Skin epidermis (tissue), 12 donors: ENCODE measurements around the gene DLGAP1.
"Not testable (repeated sequence)": the region's sequence is repeated elsewhere in the genome, so short reads cannot be mapped to it uniquely, and the experiment has no call there.

Experiments used
- H3K27ac ChIP-seq, 21 experiments: fragments of 200-600 bp; sonication (generic) in 11 of 21; one replicate each; pipeline ENCODE4 v1.5.0; 2020; ENCODE audit warnings: mild to moderate bottlenecking in 3 of 21, inconsistent platforms in 2 of 21, moderate library complexity in 2 of 21
- H3K4me3 ChIP-seq, 7 experiments: fragments of 200-600 bp; sonication (generic) in 2 of 7; one replicate each; pipeline ENCODE4 v1.5.0; 2020; ENCODE audit warnings: inconsistent platforms in 2 of 7, mild to moderate bottlenecking in 2 of 7, moderate library complexity in 1 of 7

The DLGAP1 gene

DNA sequence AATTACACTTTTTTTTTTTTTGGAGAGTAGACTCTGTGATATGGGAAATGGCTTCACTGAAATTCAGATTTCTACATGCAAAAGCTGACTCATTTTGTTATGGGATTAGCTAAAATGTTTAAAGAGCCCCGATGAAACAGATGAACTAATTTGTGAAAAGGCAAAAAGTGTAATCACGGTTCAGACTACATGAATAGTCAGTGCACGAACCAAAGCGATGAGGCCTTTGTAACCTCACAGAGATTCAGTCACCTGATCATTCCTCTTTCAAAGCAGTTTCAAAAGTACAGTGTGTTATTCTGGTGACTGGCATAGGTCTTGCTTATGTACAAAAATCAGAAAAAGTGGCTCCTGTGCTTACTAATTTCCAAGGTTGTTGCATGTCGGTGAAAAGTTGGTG lies 960.5 kb downstream of the DLGAP1 start:
- no peak overlapping the region for H3K4me3 ChIP-seq
- H3K27ac ChIP-seq = no peak overlapping the region

DNA sequence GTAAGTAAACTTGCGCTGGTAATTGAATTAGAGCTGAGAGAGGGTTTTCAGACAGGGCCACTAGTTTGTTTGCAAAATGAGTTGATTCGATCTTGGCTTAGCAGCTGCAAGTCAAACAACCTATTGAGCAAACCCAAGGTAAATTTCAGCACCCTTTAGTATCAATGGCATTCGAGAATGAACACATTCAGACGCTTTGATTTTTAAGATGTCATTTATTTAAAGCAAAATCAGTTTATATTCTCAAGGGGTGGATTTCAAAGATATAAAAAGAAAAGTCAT lies 960.9 kb downstream of the DLGAP1 start:
- peak overlapping the region in 1 of 21 experiments; percentile 5 for H3K27ac ChIP-seq
- no peak overlapping the region for H3K4me3 ChIP-seq

DNA sequence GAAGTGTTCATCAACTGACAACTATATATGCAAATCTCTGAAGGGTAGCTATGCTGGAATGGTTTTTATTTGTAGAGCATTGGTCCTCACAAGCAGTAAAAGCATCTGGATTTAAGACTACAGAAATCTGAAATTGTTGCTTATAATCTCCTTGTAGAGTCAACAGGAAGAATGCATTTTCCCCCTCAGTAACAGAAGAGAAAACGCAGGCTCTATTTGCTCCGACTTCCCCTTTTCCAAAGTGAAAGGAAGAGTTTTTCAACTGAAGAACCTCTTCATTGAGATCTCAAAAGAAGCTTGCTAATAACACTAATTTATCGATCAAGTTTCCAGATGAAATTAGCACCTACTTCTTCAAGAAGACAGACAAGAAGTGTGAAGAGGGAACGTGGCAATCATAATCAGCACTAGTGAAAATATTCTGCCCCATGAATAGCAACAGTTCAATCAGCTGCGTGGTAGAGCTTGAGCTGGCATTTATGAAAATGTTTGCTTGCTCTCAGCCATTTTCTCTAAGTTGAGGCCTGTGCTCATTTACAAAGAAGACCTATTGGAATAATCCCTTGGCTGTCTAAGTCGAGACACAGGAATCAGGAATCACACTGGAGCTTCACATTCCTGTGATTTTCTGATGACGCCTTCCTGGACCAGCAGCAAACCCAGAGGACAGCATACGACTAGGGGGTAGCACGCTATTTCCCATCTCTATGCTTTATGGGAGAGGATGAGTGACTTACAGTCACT lies 961.4 kb downstream of the DLGAP1 start:
- H3K4me3 ChIP-seq = no peak overlapping the region
- H3K27ac ChIP-seq = peak overlapping the region in 2 of 21 experiments; percentile 5 to 51

DNA sequence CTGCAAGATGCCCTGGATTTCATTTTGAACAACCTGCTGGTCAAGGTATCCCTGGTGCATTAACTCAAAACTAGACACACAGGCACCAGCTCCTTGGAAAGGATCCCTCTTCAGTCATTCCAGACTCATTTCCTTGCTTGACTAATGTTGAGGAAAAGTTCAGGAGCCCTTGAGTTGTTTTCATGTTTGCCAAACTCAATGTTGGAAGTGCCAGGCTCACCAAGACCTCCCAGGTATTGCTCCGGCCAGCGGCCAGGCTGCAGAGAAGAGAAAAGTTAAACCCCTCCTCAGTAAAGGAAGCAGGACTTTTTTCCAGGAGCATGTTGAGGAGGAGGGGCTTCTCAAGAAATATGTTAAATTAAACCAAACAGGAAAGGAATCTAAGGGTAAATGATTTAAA lies 962.4 kb downstream of the DLGAP1 start:
- Histone ChIP-seq H3K27ac (no peak overlapping the region), H3K4me3 (no peak overlapping the region)

DNA sequence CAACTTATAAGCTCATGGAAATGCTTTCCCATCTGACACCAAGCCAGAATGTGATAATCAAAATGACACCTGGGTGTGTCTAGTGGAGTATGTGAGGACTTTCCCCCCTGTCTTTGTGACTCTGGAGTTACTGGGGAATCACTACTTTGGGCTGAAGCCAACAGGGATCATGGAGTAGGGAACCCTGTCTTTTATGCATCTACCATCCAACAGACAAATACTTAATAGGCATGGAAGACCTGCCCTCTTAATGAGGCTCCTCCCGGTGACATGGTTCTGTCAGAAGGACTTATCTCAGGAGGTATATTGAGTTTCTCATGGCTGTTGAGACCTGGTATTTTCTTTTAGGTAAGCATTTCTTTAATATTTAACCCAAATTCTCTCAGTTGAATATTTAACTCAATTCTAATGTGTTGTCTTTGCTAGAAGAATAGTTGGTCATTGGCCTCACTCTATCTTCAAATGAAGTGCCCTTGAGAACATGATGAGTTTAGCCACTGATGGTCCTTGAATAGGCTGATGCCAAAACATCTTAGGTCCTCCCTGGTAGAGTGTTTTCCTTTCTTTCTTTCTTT lies 963.0 kb downstream of the DLGAP1 start:
- H3K4me3 ChIP-seq = no peak overlapping the region
- no peak overlapping the region for H3K27ac ChIP-seq

DNA sequence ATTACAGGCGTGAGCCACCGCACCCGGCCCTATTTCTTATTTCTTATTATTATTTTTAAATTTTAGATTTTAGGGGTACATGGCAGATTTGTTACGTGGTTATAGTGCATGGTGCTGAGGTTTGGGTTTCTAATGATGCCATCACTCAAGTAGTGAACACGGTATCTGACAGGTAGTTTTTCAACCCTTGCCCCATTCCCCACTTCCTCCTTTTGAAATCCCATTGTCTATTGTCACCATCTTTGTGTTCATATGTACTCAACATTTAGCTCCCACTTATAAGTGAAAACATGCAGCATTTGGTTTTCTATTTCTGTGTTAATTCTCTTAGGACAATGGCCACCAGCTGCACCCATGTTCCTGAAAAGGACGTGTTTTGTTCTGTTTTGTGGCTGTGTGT lies 965.6 kb downstream of the DLGAP1 start:
- Histone ChIP-seq H3K27ac (no peak overlapping the region), H3K4me3 (no peak overlapping the region)

DNA sequence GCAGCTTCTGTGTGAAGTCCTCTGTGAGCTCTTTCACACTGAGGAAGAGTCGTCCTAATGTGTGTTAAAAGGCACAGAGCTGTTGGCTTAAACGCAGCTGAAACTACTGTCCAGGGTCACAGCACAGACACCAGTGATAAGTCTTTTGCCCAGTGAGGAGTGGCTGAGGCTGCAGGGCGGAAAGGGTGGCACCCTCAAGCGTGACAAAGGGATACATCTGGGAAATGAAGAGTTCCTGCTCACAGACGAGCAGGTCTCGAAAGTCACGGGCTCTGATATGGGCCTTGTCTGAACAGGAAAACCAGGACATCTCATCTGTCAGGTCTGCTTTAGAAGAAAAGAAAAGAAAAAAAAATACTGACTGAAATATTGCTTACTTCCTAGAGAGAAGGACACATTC lies 968.6 kb downstream of the DLGAP1 start:
- Histone ChIP-seq H3K27ac (no peak overlapping the region), H3K4me3 (no peak overlapping the region)

DNA sequence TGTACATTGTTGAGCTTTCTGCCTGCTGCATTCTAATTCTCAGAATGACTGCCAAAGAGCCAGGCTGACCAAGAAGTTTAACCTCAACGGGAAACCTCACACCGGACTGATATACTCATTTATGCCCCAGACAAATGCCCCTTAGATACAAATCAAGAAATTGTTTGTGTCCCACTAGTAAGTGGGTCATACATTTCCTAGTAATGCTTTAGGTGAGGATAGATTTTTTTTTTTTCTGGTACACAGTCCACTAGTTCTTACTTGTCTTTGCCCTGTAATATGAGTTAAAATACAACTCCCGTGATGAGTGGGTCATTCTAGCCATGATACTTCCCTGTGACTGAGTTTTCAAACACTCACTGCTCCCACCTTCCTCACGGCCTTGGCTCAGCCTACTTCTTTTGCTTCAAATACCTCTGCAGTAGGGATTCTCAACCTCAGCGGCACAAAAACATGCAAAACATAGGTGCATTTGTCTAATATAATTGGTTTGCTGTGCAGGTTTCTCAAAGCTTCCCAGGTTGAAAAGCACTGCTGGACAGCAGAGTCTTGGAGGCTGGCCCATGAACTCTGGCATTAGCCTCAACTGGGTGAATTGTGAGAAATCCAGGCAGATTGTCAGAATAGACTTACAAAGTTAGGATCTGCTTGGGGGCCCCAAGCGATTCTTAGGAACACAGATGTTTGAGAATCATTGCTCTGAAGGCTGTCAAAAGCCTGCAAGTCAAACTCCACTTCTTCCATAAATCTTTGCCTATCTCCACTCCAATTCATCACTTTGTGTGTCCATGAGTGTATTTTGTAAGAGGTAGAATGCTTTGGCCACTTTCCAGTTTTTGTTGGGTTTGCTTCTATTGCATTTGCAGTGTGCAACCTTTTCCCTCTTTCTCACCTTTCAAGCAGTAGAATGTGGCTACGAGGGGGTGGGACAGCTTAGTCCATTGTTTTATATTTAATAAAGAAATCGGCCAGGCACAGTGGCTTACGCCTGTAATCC lies 969.7 kb downstream of the DLGAP1 start:
- Histone ChIP-seq H3K27ac (no peak overlapping the region), H3K4me3 (no peak overlapping the region)

DNA sequence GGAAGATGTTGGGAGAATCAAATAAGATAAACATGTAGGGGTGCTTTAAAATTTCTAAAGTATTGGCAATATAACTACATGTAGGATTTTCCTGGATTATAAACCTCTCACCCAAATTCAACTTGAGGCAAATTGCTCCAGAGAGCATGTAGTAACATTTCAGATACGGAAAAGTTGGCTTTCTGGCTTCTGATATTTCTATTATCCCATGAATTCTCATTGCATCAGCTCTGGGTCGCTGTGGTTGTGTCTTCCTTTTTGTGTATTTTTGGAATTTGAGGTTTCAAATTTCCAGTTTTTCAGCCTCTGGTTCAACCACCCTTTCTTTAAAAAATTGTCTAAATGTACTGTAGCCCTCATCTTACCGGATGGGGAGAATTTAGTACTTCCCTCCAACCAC lies 972.8 kb downstream of the DLGAP1 start:
- no peak overlapping the region for H3K27ac ChIP-seq
- no peak overlapping the region for H3K4me3 ChIP-seq

DNA sequence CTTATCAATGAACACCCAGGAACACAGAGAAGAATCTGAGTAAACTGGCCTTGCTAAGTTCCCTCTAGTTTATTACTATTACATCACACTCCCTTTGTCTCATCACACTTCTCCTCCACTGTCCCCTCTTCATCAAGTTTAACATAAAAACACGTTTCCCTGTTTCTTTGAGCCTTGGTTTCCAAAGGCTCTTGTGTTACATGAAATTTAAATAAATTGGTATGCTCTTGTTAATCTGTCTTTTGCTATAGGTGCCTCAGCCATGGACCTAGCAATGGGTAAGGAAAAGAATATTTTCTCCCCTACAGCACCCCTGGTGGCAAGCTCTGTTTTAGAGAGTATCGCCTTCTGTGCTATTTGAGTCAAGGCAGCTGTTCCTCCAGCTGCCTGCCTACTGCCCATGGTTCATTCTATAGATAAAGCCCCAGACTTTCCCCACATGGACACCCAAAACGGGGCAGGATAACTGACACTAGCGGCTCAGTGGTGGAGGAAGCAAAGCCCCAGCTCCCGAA lies 973.4 kb downstream of the DLGAP1 start:
- H3K27ac ChIP-seq = no peak overlapping the region

DNA sequence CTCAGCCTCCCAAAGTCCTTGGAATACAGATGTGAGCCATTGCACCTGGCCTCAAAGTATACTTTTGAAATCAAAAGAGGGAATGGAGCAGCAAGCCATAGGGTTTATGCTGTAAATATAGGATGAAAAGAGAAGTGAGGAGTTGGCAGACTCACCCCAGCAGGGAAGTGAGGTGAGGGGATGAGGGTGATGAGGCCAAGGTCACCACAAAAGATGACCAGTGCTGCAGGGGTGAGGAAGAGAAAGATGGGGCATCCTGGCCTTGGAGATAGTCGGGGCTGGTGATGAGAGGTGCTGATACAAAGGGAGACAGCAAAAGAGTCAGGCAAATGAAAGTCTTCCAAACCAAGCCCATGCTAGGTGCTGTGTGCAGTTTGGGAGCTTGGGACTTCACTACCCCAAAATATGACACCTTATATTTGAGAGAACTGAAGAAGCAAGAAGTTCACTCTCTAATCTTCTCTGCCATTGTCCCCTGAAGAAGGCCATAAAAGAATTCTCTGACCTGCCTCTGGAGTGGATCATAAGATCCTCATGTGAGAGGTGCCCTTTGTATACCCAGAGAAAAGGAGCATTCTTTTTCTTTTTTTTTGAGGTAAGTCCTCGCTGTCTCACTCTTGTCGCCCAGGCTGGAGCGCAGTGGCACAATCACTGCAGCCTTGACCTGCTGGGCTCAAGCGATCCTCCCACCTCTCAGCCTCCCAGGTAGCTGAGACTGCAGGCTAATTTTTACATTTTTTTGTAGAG lies 974.1 kb downstream of the DLGAP1 start:
- H3K27ac ChIP-seq = no peak overlapping the region

More for the DNA sequence above, 973.4 kb downstream of the DLGAP1 start:
- no peak overlapping the region for H3K4me3 ChIP-seq

DNA sequence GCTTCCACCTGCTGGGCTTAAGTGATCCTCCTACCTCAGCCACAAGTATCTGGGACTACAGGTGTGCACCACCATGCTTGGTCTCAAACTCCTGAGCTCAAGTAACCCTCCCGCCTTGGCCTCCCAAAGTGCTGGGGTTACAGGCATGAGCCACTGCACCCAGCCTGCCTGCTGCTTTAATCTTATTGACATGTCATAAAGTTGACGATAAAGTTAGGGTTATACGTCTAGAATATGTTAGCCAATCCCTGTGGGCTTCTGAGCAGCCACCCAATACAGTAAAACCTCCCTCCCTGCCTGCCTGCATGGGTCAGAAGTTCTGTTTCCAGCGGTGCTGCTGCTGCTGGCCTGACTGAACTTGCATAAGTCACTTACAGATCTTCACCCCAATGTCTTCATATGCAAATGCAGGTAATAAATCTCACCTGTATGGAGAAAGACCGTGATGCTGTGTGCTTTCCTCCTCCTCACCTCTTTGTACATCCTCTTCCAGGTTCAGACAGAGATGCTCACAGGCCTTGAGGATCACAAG lies 975.1 kb downstream of the DLGAP1 start:
- H3K27ac ChIP-seq = no peak overlapping the region
- no peak overlapping the region for H3K4me3 ChIP-seq

More for the DNA sequence above, 974.1 kb downstream of the DLGAP1 start:
- no peak overlapping the region for H3K4me3 ChIP-seq

DNA sequence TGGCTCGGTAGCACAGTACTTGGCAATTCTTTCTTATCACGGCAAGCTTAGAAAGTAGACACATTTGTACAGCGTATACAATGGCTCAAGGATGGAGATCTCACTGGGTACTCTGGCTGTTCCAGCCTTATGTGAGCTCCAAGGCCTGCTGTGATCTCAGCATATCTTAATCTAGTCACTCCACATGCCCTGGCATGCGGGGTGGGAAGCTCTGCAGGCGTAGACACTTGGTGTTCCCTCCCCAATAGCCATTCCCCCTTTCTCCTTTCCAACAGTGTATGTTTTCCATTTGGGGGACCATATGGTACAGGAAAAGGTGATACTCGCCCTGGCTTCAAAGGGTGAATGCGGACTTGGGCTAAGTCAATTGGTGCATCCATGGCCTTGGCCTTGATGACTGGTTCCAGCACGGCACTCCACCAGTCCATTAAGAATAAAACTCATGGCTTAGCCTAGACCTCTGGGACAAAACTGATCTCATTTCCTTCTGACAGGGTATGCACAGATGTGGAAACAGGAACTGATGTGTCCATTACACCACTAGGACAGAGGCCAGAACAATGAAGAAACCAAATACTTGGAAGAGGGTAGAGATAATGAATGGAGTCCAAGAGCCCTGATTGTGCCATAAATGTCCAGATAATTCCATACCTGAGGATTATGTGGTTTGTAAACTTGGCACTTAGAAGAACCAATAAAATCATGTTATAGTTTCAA lies 976.7 kb downstream of the DLGAP1 start:
- Histone ChIP-seq H3K27ac (no peak overlapping the region), H3K4me3 (no peak overlapping the region)

DNA sequence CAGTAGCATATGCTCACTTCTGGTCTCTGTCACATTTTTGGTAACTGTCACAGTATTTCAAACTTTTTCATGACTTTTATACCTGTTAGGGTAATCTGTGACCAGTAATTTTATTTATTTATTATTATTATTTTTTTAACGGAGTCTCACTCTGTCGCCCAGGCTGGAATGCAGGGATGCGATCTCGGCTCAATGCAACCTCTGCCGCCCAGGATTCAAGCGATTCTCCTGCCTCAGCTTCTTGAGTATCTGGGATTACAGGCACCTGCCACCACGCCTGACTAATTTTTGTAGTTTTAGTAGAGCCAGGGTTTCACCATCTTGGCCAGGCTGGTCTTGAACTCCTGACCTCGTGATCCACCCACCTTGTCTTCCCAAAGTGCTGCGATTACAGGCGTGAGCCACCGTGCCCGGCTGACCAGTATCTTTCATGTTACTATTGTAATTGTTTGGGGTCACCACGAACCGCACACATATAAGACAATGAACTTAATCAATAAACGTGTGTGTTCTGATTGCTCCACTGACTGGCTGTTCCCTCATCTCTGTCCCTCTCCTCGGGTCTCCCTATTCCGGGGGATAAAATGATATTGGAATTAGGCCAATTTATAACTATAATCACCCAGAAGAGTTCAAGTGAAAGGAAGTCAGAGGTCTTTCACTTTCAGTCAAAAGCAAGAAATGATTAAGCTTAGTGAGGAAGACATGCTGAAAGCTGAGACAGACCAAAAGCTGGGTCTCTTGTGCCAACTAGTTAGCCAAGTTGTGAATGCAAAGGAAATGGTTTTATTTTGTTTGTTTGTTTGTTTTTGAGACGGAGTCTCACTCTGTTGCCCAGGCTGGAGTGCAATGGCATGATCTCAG lies 982.2 kb downstream of the DLGAP1 start:
- no peak overlapping the region for H3K27ac ChIP-seq
- H3K4me3 ChIP-seq = no peak overlapping the region

DNA sequence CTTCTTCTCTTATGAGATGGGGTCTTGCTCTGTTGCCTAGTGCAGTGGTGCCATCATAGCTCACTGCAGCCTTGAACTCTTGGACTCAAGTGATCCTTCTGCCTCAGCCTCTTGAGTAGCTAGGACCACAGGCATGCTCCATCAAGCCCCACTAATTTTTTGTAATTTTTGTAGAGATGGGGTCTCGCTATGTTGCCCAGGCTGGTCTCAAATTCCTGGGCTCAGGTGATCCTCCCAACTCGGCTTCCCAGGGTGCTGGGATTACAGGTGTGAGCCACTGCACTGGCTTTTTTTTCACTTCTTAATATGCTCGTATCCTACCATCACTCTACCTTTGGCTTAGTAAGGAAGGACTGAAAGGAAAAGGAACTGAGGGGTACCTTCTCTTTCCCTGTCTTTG lies 983.0 kb downstream of the DLGAP1 start:
- H3K27ac ChIP-seq, H3K4me3 ChIP-seq: not testable (repeated sequence)

DNA sequence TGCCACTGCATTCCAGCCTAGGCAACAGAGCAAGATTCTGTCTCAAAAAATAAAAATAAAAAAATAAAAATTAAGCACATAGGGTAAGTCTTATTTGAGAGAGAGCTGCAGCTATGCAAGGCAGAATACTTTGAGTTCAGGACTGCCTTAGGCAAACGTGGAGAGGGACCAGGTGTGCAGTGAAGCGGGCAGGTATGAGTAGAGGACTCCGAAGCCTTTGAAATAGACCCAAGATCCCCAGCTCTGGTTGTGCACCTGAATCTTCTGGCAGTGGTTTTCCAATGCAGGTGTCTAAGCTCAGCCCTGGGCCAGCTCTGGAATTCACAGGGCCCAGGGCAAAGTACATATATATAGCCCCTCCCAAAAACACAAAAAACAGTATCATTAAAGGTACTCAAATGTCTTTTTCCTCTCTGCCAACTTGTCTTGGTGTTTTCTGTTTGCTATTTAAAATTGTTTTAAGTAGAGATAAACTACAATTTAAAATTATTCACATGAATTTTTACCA lies 983.9 kb downstream of the DLGAP1 start:
- H3K27ac ChIP-seq = no peak overlapping the region

DNA sequence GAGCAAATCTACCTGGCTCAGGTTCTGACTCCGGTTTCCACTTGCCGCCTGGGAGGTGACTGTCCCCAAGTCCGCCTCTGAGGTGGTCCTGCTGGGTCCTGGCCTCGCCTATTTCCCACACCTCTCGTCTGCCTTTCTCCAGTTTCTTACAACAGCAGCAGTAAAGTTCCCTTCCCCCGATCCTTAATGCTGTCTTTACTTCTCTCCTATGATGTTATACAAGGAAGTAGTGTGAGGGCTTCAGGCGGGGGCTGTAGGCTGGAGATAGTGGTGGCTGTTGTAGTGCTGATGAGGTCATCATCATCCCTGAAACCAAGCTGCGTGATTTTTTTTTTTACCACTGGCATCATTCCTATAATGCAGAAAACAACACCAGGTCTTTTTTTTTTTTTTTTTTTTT lies 986.3 kb downstream of the DLGAP1 start:
- Histone ChIP-seq H3K4me3 (no peak overlapping the region), H3K27ac (no peak overlapping the region)

More for the DNA sequence above, 983.9 kb downstream of the DLGAP1 start:
- no peak overlapping the region for H3K4me3 ChIP-seq
